GM23248 (cell line): ENCODE results near the gene SGTA. TPM values are rescaled to one million over a fixed set of nuclear protein-coding genes. Genes with fewer than 3 reads are reported as not detected.

Experiments used
- DNase-seq: peaks from one replicate; pipeline ENCODE4 v3.0.0-alpha.2; 2015
- H2AFZ ChIP-seq: fragments of 200-600 bp; sonication (generic); 2 replicates; pipeline ENCODE4 v1.6.1; 2016; ENCODE audit warnings: antibody characterized with exemption
- H3F3A ChIP-seq: fragments of 200-600 bp; sonication (generic); 2 replicates; pipeline ENCODE4 v1.6.1; 2016; ENCODE audit warnings: mild to moderate bottlenecking, antibody characterized with exemption, mixed run types; ENCODE audit not compliant: insufficient read depth
- H3K27ac ChIP-seq: fragments of 200-600 bp; sonication (generic); 2 replicates; pipeline ENCODE4 v1.5.1; 2016; ENCODE audit warnings: mild to moderate bottlenecking
- H3K27me3 ChIP-seq: fragments of 200-600 bp; sonication (generic); replicated peaks from 2 replicates; pipeline ENCODE4 v1.6.1; 2016; ENCODE audit warnings: mild to moderate bottlenecking; ENCODE audit not compliant: insufficient read depth
- H3K36me3 ChIP-seq: fragments of 200-600 bp; sonication (generic); 2 replicates; pipeline ENCODE4 v1.6.1; 2016; ENCODE audit warnings: low read depth, mild to moderate bottlenecking
- H3K4me1 ChIP-seq: fragments of 200-600 bp; sonication (generic); 2 replicates; pipeline ENCODE4 v1.6.1; 2016; ENCODE audit warnings: mild to moderate bottlenecking; ENCODE audit not compliant: insufficient read depth
- H3K4me2 ChIP-seq: fragments of 200-600 bp; sonication (generic); one replicate; pipeline ENCODE4 v1.6.1; 2016; ENCODE audit warnings: mild to moderate bottlenecking; ENCODE audit not compliant: unreplicated experiment
- H3K4me3 ChIP-seq: fragments of 200-600 bp; sonication (generic); 2 replicates; pipeline ENCODE4 v1.5.1; 2016; ENCODE audit warnings: mild to moderate bottlenecking
- H3K79me2 ChIP-seq: fragments of 200-600 bp; sonication (generic); 2 replicates; pipeline ENCODE4 v1.6.1; 2016; ENCODE audit warnings: mild to moderate bottlenecking; ENCODE audit not compliant: insufficient read depth
- H3K9ac ChIP-seq: fragments of 200-600 bp; sonication (generic); 2 replicates; pipeline ENCODE4 v1.6.1; 2016; ENCODE audit warnings: mild to moderate bottlenecking
- H3K9me2 ChIP-seq: fragments of 200-600 bp; sonication (generic); 2 replicates; pipeline ENCODE4 v1.6.1; 2016; ENCODE audit warnings: mixed run types, mild to moderate bottlenecking, moderate library complexity; ENCODE audit not compliant: insufficient read depth
- H3K9me3 ChIP-seq: fragments of 200-600 bp; sonication (generic); one replicate; pipeline ENCODE4 v1.6.1; 2017; ENCODE audit warnings: low read depth
- H4K20me1 ChIP-seq: fragments of 200-600 bp; sonication (generic); 2 replicates; pipeline ENCODE4 v1.6.0; 2016; ENCODE audit not compliant: insufficient read depth
- EZH2 ChIP-seq: fragments of 200-600 bp; sonication (generic); IDR thresholded peaks from 2 replicates; pipeline ENCODE4 v1.6.1; 2018; ENCODE audit warnings: antibody characterized with exemption, mild to moderate bottlenecking; ENCODE audit not compliant: insufficient read depth, poor library complexity, severe bottlenecking
- EZH2phosphoT487 ChIP-seq: fragments of 200-600 bp; sonication (generic); IDR thresholded peaks from 2 replicates; pipeline ENCODE4 v1.6.1; 2018; ENCODE audit warnings: antibody characterized with exemption, moderate library complexity, mild to moderate bottlenecking, low read depth; ENCODE audit not compliant: insufficient read depth
- WGBS, 2 experiments: methylation state at CpG; one replicate each; pipeline ENCODE4 v1.1.6; 2015 to 2017; ENCODE audit warnings: low lambda C conversion rate in 2 of 2, low coverage in 1 of 2; ENCODE audit errors: missing lambda C conversion rate in 2 of 2; 5-methylcytosine and 5-hydroxymethylcytosine counted together
- in situ Hi-C: fragments of 300-500 bp; cut with MboI; formaldehyde crosslinking; loops from 2 replicates; pipeline ENCODE4 v1.15.0; 2020
- polyA plus RNA-seq: library from polyadenylated mRNA; unstranded; fragments of >200 nt; fragmentation: Nextera tagmentation; extraction: Ambion mirVana; gene quantifications from 2 replicates; pipeline ENCODE4 v1.2.1, GENCODE V29; 2016
- total RNA-seq: library from RNA; depleted of rRNA; stranded (reverse); fragments of >200 nt; shearing (Covaris generic); gene quantifications from 2 replicates; pipeline ENCODE4 v1.2.3, GENCODE V29; 2014; rRNA removed

Gene SGTA
- total RNA-seq (56.1 and 57.5 TPM in 2 replicates), polyA plus RNA-seq (66.0 and 66.2 TPM in 2 replicates)

DNA sequence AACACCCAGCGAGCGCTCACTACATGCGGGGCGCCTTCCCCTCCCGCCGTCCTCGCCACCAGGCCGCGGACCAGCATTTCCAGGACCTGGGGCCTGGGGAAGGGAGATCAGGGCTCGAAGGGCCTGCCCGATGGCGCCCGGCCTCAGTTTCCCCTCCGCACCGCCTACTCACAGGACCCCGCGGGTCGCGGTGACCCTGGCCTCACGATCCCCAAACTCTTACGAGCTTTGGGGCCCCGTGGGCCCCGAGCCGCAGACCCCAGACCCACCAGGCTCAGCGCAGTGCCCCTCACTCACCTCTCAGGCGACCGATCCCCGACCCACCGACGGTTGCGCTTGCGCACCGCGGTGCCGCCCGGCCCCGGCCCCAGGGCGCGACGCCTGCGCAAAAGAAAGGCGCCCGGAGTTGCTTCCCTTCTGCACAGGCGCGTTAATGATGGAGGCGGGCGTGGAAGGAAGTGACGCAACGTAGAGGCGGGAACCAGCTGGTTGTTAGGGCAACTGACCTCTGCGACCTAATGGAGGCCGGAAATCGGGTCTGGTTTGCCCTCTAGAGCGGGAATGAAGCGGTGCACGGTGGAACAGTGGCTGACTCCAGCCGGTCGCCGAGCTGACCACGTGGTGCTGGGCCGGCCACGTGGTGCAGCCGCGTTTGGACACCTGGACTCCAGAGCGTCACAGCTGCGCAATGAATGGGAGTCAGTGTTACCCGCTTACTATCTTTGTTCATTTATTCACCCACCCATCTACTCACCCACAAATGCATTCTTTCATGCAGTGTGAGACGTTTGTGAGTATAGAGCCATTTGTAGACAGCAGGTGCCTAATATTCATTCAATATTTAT is at the start of gene SGTA:
Gene SGTA (minus strand): TSS at position 338 of the 845 bp plus-strand sequence. CDS start 14,205 bp downstream, outside the sequence.
- H3K9me2 ChIP-seq = no peaks in the 10 kb centered on the region
- peak within 1 kb of the TSS; percentile 94 for H3K9ac ChIP-seq
- DNase-seq = peak; percentile 100
- H3K4me2 ChIP-seq = peak within 1 kb of the TSS; percentile 96
- H4K20me1 ChIP-seq = no peaks in the 10 kb centered on the region
- peaks cover 7% of the 10 kb centered on the region for H3F3A ChIP-seq
- H3K27me3 ChIP-seq = no peaks in the 10 kb centered on the region
- 1 to 2% methylated on average over 54 to 65 of the region's 68 CpGs for WGBS, 2 experiments
- H3K9me3 ChIP-seq = no peaks in the 10 kb centered on the region
- no peaks in the 10 kb centered on the region for H3K36me3 ChIP-seq
- peak within 1 kb of the TSS; percentile 81 for H3K27ac ChIP-seq
- H3K4me1 ChIP-seq = peaks cover 24% of the 10 kb centered on the region
- in situ Hi-C loops = no loop called here
- peaks cover 78% of the 10 kb centered on the region for H3K79me2 ChIP-seq
- H2AFZ ChIP-seq = peak within 1 kb of the TSS; percentile 85
- peak within 1 kb of the TSS; percentile 97 for H3K4me3 ChIP-seq
- TF ChIP-seq EZH2 = no peak

DNA sequence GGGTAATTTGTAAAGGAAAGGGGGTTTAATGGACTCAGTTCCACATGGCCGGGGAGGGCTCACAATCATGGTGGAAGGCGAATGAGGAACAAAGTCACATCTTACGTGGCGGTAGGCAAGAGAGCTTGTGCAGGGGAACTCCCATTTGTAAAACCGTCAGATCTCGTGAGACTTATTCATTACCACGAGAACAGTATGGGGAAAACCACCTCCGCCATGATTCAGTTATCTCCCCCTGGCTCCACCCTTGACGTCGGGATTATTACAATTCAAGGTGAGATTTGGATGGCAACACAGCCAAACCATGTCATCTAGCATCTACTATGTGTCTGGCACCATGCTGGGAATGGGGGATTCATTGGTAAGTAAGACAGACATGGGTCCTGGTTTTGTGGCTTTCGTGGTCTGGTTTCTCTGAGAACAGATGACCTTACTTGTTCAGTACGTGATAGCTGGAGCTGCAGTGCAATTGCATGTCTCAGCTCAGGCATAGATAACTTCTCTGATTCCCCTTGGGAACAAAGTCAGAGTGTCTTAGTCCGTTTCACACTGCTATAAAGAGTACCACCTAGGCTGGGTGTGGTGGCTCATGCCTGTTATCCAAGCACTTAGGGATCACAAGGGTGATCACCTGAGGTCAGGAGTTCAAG is 44.9 kb upstream of the SGTA start:
- no peaks in the 10 kb centered on the region for H3K9me3 ChIP-seq
- TF ChIP-seq EZH2phosphoT487 = no peak
- no peak for TF ChIP-seq EZH2
- no peaks in the 10 kb centered on the region for H3K79me2 ChIP-seq
- H3K9ac ChIP-seq = no peak overlapping the region
- H3K36me3 ChIP-seq = peaks cover 17% of the 10 kb centered on the region; the same call in 1 of the 2 replicates
- H3K9me2 ChIP-seq = no peaks in the 10 kb centered on the region
- no peak overlapping the region for H3K4me3 ChIP-seq
- no peak overlapping the region for H3K27ac ChIP-seq
- DNase-seq = no peak
- H3K4me2 ChIP-seq = no peak overlapping the region
- in situ Hi-C loops = no loop called here
- no peak overlapping the region for H2AFZ ChIP-seq
- H3F3A ChIP-seq = no peaks in the 10 kb centered on the region
- H4K20me1 ChIP-seq = no peaks in the 10 kb centered on the region
- WGBS, 2 experiments = 90 to 92% methylated on average over 13 of the region's 13 CpGs
- H3K4me1 ChIP-seq = no peaks in the 10 kb centered on the region
- H3K27me3 ChIP-seq = no peaks in the 10 kb centered on the region

DNA sequence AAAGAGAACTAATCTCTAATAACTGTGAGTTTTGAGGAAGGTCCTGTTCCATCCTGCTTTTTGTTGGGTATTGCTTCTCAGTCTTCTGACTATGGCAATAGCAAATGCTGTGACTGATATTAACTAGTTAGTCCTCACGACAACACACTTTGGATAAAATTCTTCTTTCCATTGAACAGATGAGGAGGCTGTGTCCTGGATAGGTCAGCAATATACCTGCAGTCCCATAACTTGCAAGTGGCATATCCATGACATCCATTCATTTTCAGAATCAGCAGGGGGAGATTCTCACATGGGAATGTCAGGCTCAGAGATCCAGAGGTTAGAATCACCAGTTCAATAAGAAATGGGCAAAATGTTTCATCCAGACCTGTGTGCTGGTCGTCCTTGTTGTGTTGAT is 43.9 kb upstream of the SGTA start:
- H3K9me2 ChIP-seq = no peaks in the 10 kb centered on the region
- H2AFZ ChIP-seq = no peak overlapping the region
- no peak overlapping the region for H3K4me2 ChIP-seq
- in situ Hi-C loops = no loop called here
- no peak overlapping the region for H3K4me3 ChIP-seq
- no peak overlapping the region for H3K27ac ChIP-seq
- 80% methylated on average over 2 of the region's 2 CpGs for WGBS, 2 experiments
- no peaks in the 10 kb centered on the region for H3K27me3 ChIP-seq
- DNase-seq = no peak
- no peaks in the 10 kb centered on the region for H3K4me1 ChIP-seq
- H3K79me2 ChIP-seq = no peaks in the 10 kb centered on the region
- peaks cover 8% of the 10 kb centered on the region; the same call in 1 of the 2 replicates for H3K36me3 ChIP-seq
- H3K9me3 ChIP-seq = no peaks in the 10 kb centered on the region
- H3F3A ChIP-seq = no peaks in the 10 kb centered on the region
- H4K20me1 ChIP-seq = no peaks in the 10 kb centered on the region
- H3K9ac ChIP-seq = no peak overlapping the region
- TF ChIP-seq EZH2 (no peak), EZH2phosphoT487 (no peak)

GRCh38 chr19:2824129-2824528 is 41.1 kb upstream of the SGTA start:
- Histone ChIP-seq H3K4me2 (no peak overlapping the region), H3K4me1 (no peaks in the 10 kb centered on the region), H3K27me3 (no peaks in the 10 kb centered on the region), H3K9me2 (no peaks in the 10 kb centered on the region), H3K36me3 (peaks cover 7% of the 10 kb centered on the region; the same call in 1 of the 2 replicates), H3F3A (no peaks in the 10 kb centered on the region), H3K79me2 (no peaks in the 10 kb centered on the region), H3K9ac (no peak overlapping the region), H3K27ac (no peak overlapping the region), H2AFZ (no peak overlapping the region), H4K20me1 (no peaks in the 10 kb centered on the region), H3K4me3 (no peak overlapping the region), H3K9me3 (no peaks in the 10 kb centered on the region)
- in situ Hi-C loops = no loop called here
- no peak for DNase-seq
- WGBS, 2 experiments = 64 to 97% methylated on average over 6 of the region's 8 CpGs
- TF ChIP-seq EZH2phosphoT487 = no peak
- no peak for TF ChIP-seq EZH2
